Epithelial cell of esophagus (primary cell): ENCODE measurements around the gene ACTR3.

Experiments used
- DNase-seq: peaks from one replicate; pipeline ENCODE4 v3.0.0; 2010; ENCODE audit warnings: low read depth
- H3K4me3 ChIP-seq: 2 replicates; pipeline ENCODE4 v1.5.1; 2011; ENCODE audit warnings: mild to moderate bottlenecking, low read length, control low read depth
- TF ChIP-seq, protein P1 (sequence below): IDR thresholded peaks from 2 replicates; pipeline ENCODE4 v1.5.1; 2011; ENCODE audit warnings: low read depth, mild to moderate bottlenecking, low read length, control low read depth, inconsistent platforms; ENCODE audit not compliant: insufficient read depth; ENCODE audit errors: missing control alignments

The ACTR3 gene

DNA sequence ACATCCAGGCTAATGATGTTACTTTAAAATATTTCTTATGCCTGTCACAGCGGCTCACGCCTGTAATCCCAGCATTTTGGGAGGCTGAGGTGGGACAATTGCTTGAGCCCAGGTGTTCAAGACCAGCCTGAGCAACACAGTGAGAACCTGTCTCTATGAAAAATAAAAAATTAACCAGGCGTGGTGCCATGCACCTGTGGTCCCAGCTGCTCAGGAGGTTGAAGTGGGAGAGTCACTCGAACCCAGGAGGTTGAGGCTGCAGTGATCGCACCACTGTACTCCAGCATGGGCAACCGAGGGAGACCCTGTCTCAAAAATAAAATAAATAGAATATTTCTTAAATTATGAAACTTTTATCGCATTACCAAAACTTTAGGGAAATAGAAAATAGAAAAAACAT is 28.1 kb upstream of the ACTR3 start:
- no peak for DNase-seq
- TF ChIP-seq, protein P1, sequence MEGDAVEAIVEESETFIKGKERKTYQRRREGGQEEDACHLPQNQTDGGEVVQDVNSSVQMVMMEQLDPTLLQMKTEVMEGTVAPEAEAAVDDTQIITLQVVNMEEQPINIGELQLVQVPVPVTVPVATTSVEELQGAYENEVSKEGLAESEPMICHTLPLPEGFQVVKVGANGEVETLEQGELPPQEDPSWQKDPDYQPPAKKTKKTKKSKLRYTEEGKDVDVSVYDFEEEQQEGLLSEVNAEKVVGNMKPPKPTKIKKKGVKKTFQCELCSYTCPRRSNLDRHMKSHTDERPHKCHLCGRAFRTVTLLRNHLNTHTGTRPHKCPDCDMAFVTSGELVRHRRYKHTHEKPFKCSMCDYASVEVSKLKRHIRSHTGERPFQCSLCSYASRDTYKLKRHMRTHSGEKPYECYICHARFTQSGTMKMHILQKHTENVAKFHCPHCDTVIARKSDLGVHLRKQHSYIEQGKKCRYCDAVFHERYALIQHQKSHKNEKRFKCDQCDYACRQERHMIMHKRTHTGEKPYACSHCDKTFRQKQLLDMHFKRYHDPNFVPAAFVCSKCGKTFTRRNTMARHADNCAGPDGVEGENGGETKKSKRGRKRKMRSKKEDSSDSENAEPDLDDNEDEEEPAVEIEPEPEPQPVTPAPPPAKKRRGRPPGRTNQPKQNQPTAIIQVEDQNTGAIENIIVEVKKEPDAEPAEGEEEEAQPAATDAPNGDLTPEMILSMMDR, result no peak
- H3K4me3 ChIP-seq, result no peak overlapping the region

DNA sequence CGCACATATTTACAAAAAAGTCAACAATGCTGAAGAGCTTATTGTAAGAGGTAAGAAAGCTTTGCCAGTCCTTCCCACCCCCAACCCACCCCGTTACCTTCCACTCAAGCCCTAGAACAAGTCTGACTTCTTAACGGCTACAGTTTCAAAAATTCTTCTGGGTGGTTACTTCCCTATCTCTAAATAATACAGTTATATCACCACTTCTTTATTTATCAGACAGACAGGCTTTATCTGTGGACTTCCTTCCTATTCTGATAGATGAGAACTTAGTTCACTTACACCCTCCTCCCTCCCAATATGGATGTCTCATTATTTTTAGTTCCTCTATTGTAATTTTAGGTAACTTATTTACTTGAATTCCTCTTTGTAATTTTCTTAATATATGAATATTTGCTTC is 26.7 kb upstream of the ACTR3 start:
- TF ChIP-seq, protein P1, result no peak
- no peak for DNase-seq
- H3K4me3 ChIP-seq, result no peak overlapping the region

DNA sequence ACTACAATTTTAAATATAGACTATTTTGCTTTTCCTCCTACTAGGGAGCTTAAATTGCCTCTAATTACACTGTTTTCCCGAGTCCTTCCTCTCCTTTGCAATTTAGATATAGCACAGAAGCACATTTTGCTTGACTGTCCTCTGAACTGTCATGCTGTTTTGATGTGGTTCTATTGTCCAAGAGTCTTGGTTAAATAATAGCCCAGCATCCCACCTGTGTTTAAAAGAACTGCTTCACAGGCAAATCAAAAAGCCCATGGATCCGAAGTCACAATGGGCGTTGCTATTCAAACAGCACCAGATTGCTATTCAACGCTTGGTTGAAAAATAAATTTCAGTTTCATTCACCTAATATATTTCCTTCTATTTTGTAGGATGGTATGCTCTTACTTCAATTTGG is 22.3 kb upstream of the ACTR3 start:
- H3K4me3 ChIP-seq, result no peak overlapping the region
- TF ChIP-seq, protein P1, result no peak
- no peak for DNase-seq

DNA sequence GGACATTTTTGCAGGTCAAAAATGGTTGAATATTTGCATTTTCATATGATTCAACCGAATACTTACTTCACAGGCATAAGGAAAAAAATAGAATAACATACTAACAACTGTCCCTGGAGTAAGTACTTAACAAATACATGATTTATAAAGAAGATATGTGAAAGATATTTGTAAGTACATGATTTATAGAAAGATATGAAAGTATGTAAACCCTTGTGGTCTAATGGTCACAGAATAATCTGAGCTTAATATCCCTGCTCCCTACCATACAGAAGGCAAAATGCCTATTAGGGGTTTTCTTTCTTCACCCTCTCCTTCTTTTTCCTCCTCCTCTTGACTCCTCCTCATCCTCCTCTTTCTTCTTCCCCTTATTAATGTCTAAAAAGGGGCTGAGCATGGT is 20.6 kb upstream of the ACTR3 start:
- TF ChIP-seq, protein P1, result no peak
- H3K4me3 ChIP-seq, result no peak overlapping the region

DNA sequence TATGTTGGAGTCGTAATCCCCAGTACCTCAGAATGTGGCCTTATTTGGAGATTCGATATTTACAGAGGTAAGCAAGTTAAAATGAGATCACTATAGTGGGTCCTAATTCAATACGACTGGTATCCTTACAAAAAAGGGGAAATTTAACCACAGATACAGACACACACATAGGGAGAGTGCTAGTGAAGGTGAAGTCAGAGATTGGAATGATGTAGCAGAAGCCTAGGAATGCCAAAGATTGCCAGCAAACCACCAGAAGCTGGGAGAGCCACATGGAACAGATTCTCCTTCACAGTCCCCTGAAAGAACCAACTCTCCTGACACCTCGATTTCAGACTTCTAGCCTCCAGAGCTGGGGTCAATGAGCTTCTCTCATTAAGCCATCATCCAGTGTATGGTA is 17.7 kb upstream of the ACTR3 start:
- TF ChIP-seq, protein P1, result no peak
- no peak for DNase-seq
- no peak overlapping the region for H3K4me3 ChIP-seq

More for the DNA sequence above, 20.6 kb upstream of the ACTR3 start:
- no peak for DNase-seq

DNA sequence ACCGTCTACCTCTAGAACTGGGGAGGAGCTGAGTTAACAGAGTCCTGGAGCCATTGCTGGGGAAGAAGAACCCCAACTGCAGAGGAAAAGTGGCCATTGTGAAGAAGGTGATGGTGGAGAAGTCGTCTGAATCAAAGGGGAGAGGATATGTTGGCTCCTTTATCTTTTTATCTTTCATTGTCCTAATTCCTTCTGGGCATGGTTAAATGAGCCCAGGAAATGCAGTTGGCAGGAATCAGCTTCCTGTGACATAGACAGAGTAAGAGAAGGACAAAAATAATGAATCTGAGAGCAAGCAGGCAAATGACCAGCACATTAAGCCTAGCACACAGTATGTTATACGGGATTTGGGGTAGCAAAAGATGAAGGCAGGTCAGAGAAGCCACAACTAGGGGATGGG is 16.0 kb upstream of the ACTR3 start:
- no peak overlapping the region for H3K4me3 ChIP-seq
- no peak for DNase-seq
- TF ChIP-seq, protein P1, result no peak

DNA sequence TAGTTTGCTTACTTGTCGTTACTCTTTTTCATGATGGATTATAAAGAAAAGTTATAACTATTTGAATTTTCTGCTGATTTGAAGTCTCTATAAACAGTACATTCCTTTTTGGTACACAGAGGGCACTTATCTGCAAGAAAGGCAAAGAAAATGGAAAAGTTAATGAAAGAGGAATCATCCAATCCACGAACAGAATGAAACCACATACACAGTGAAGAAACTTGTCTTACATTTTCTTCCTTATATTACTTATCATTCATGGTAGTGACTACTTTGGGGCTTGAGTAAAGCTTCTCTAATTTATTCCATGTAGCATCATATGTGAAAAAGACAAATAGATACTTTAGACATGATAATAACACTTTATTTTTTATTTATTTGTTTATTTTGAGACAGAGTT is 14.8 kb upstream of the ACTR3 start:
- no peak overlapping the region for H3K4me3 ChIP-seq
- TF ChIP-seq, protein P1, result no peak
- no peak for DNase-seq
